IMR-90 (cell line): ENCODE data around the gene LIPI. TPM values are rescaled to one million over a fixed set of nuclear protein-coding genes. Genes with fewer than 3 reads are reported as not detected.

Experiments used
- ATAC-seq: fragments of 200-7000 bp; cut with Tn5 transposase; 2 replicates; pipeline ENCODE4 v1.9.1; 2020; ENCODE audit warnings: low read depth, mild to moderate bottlenecking, moderate library complexity
- BruUV-seq: library from RNA; stranded (reverse); fragments of 400-500 nt; replicated peaks from 2 replicates; lab custom pipeline; 2021; lab: Mats Ljungman, UMichigan
- CTCF ChIA-PET: fragments of 300-600 bp; formaldehyde crosslinking; extraction: SDS; loops from one replicate; lab custom pipeline; 2021; ENCODE audit warnings: antibody characterized with exemption; lab: Yijun Ruan, JAX
- POLR2A ChIA-PET: fragments of 300-600 bp; sonication (Branson Sonifier 250); formaldehyde crosslinking; loops from one replicate; lab custom pipeline; 2022; ENCODE audit warnings: antibody characterized with exemption; ENCODE audit not compliant: unreplicated experiment; lab: Charles Lee
- DNase-seq: peaks from one replicate; pipeline ENCODE4 v3.0.0; 2013
- H2AFZ ChIP-seq: replicated peaks from 2 replicates; pipeline ENCODE3; 2013; ENCODE audit warnings: low read length, mild to moderate bottlenecking; ENCODE audit not compliant: poor library complexity
- H2AK5ac ChIP-seq: 2 replicates; pipeline ENCODE4 v1.6.1; 2013; ENCODE audit warnings: low read depth, low read length, inconsistent platforms
- H2AK9ac ChIP-seq: replicated peaks from 2 replicates; pipeline ENCODE3; 2013; ENCODE audit warnings: mild to moderate bottlenecking, low read depth, low read length, moderate library complexity; ENCODE audit not compliant: poor library complexity
- H2BK120ac ChIP-seq: 2 replicates; pipeline ENCODE4 v1.6.1; 2013; ENCODE audit warnings: low read depth, low read length, inconsistent platforms
- H2BK15ac ChIP-seq: 3 replicates; pipeline ENCODE4 v1.6.1; 2013; ENCODE audit warnings: low read depth, low read length, inconsistent platforms
- H2BK20ac ChIP-seq: 2 replicates; pipeline ENCODE4 v1.6.1; 2013; ENCODE audit warnings: low read depth, mild to moderate bottlenecking, inconsistent platforms, low read length, moderate library complexity
- H2BK5ac ChIP-seq: 2 replicates; pipeline ENCODE4 v1.6.1; 2013; ENCODE audit warnings: mild to moderate bottlenecking, low read depth, low read length, inconsistent platforms; ENCODE audit not compliant: poor library complexity, severe bottlenecking
- H3K14ac ChIP-seq: replicated peaks from 2 replicates; pipeline ENCODE4 v1.6.1; 2013; ENCODE audit warnings: low read depth, low read length, inconsistent platforms
- H3K18ac ChIP-seq: 2 replicates; pipeline ENCODE4 v1.6.1; 2013; ENCODE audit warnings: low read depth, low read length, control low read depth
- H3K23ac ChIP-seq: 2 replicates; pipeline ENCODE4 v1.6.1; 2013; ENCODE audit warnings: low read depth, low read length, inconsistent platforms
- H3K27ac ChIP-seq: 2 replicates; pipeline ENCODE4 v1.5.1; 2013; ENCODE audit warnings: mild to moderate bottlenecking, control low read depth, low read length; ENCODE audit not compliant: insufficient read depth
- H3K27me3 ChIP-seq: 2 replicates; pipeline ENCODE4 v1.6.1; 2013; ENCODE audit warnings: low read length; ENCODE audit not compliant: control insufficient read depth, insufficient read depth
- H3K36me3 ChIP-seq: 2 replicates; pipeline ENCODE4 v1.6.1; 2013; ENCODE audit warnings: low read length, mixed read lengths; ENCODE audit not compliant: control insufficient read depth, insufficient read depth
- H3K4ac ChIP-seq: 2 replicates; pipeline ENCODE4 v1.6.1; 2013; ENCODE audit warnings: low read depth, low read length, inconsistent platforms
- H3K4me1 ChIP-seq: 2 replicates; pipeline ENCODE4 v1.6.1; 2013; ENCODE audit warnings: low read length, mixed read lengths; ENCODE audit not compliant: control insufficient read depth, insufficient read depth
- H3K4me2 ChIP-seq: 2 replicates; pipeline ENCODE4 v1.6.1; 2013; ENCODE audit warnings: low read depth, mild to moderate bottlenecking, control low read depth, low read length, moderate library complexity
- H3K4me3 ChIP-seq: 2 replicates; pipeline ENCODE4 v1.5.1; 2013; ENCODE audit warnings: low read depth, mild to moderate bottlenecking, control low read depth, low read length, moderate library complexity; ENCODE audit not compliant: insufficient read depth
- H3K56ac ChIP-seq: 2 replicates; pipeline ENCODE4 v1.6.1; 2013; ENCODE audit warnings: low read length, inconsistent platforms; ENCODE audit not compliant: insufficient read depth; ENCODE audit errors: extremely low read depth
- H3K79me1 ChIP-seq, 2 experiments: 2 replicates each; pipeline ENCODE4 v1.6.1; 2013; ENCODE audit warnings: low read length in 2 of 2, inconsistent platforms in 1 of 2, low read depth in 1 of 2
- H3K9ac ChIP-seq: 2 replicates; pipeline ENCODE4 v1.6.1; 2013; ENCODE audit warnings: low read depth, low read length, control low read depth
- H3K9me1 ChIP-seq: 2 replicates; pipeline ENCODE4 v1.6.1; 2013; ENCODE audit warnings: low read length, inconsistent platforms; ENCODE audit not compliant: insufficient read depth
- H3K9me3 ChIP-seq: 2 replicates; pipeline ENCODE4 v1.6.1; 2013; ENCODE audit warnings: low read length; ENCODE audit not compliant: control insufficient read depth, insufficient read depth
- H4K20me1 ChIP-seq: 2 replicates; pipeline ENCODE4 v1.6.1; 2013; ENCODE audit warnings: low read length, inconsistent platforms; ENCODE audit not compliant: insufficient read depth
- H4K5ac ChIP-seq: 2 replicates; pipeline ENCODE4 v1.6.1; 2013; ENCODE audit warnings: mild to moderate bottlenecking, low read depth, low read length, control low read depth
- H4K8ac ChIP-seq, 2 experiments: 2 replicates each; pipeline ENCODE4 v1.6.1; 2013; ENCODE audit warnings: low read depth in 2 of 2, low read length in 2 of 2, control low read depth in 1 of 2, inconsistent platforms in 1 of 2
- H4K91ac ChIP-seq: 2 replicates; pipeline ENCODE4 v1.6.1; 2013; ENCODE audit warnings: low read depth, low read length, inconsistent platforms; ENCODE audit not compliant: insufficient read depth
- CHD1 ChIP-seq: IDR thresholded peaks from 2 replicates; pipeline ENCODE4 v1.6.1; 2012; ENCODE audit warnings: low read depth, low read length, improper control_type of control experiment
- WGBS, 2 experiments: methylation state at CpG; one replicate each; pipeline versions ENCODE4 v1.1.5 to v1.1.7; 2013; ENCODE audit warnings: missing lambda C conversion rate in 2 of 2; ENCODE audit not compliant: insufficient read length in 1 of 2; ENCODE audit errors: extremely low coverage in 2 of 2; 5-methylcytosine and 5-hydroxymethylcytosine counted together
- dilution Hi-C: fragments of 300-500 bp; cut with HindIII; formaldehyde crosslinking; loops from one replicate; pipeline ENCODE4 v1.14.3; 2018; ENCODE audit warnings: low sequenced_read_pairs; ENCODE audit not compliant: unreplicated experiment
- in situ Hi-C: fragments of 300-500 bp; cut with MboI; formaldehyde crosslinking; loops from 3 replicates; pipeline ENCODE4 v1.14.3; 2019; ENCODE audit warnings: low sequenced_read_pairs, inconsistent platforms, mixed read lengths
- intact Hi-C: fragments of 100-400 bp; cut with micrococcal nuclease; formaldehyde crosslinking; loops from 2 replicates; pipeline ENCODE4 v1.10.0; 2022
- polyA plus RNA-seq, 3 experiments: library from polyadenylated mRNA; depleted of rRNA; stranded (reverse); fragments of >200 nt; gene quantifications; 2 replicates each; pipeline ENCODE4 v1.2.3, GENCODE V29; 2012; ENCODE audit warnings: low replicate concordance in 1 of 3
- total RNA-seq: library from RNA; depleted of rRNA; stranded (reverse); fragments of >200 nt; gene quantifications from 2 replicates; pipeline ENCODE4 v1.2.3, GENCODE V29; 2012

LIPI gene
- total and polyA plus RNA-seq, 2 of the 4 experiments (the other 2 are of a cell fraction): not detected

GRCh38 chr21:14080040-14080763 lies 130.6 kb downstream of the LIPI start:
- Histone ChIP-seq H3K4ac (no peak overlapping the region), H4K8ac (no peak overlapping the region), H3K27me3 (no peaks in the 10 kb centered on the region), H3K23ac (no peak overlapping the region), H4K20me1 (no peaks in the 10 kb centered on the region), H2BK15ac (no peak overlapping the region), H4K5ac (no peak overlapping the region), H2AK9ac (no peak overlapping the region), H3K36me3 (no peaks in the 10 kb centered on the region), H2BK5ac (no peak overlapping the region), H3K9ac (no peak overlapping the region), H3K18ac (no peak overlapping the region), H3K4me1 (no peaks in the 10 kb centered on the region), H2AFZ (no peak overlapping the region), H3K79me1 (no peaks in the 10 kb centered on the region), H2AK5ac (no peak overlapping the region), H3K9me1 (no peaks in the 10 kb centered on the region), H2BK120ac (no peak overlapping the region), H3K4me3 (no peak overlapping the region), H3K4me2 (no peak overlapping the region), H3K14ac (no peak overlapping the region), H3K9me3 (peaks cover 9% of the 10 kb centered on the region; the same call in 1 of the 2 replicates), H2BK20ac (no peak overlapping the region), H3K56ac (no peak overlapping the region), H3K27ac (no peak overlapping the region), H4K91ac (no peak overlapping the region)
- intact Hi-C loops (no loop called here), dilution Hi-C loops (no loop called here), in situ Hi-C loops (no loop called here)
- POLR2A ChIA-PET: no interaction called here
- WGBS, 2 experiments: 83% methylated on average over 11 of the region's 26 CpGs; no CpG with 5 or more reads in 1 of the 2 experiments
- no peak for TF ChIP-seq CHD1
- CTCF ChIA-PET: no interaction called here
- DNase-seq (no peak), ATAC-seq (no peak)
- no TSS peak for BruUV-seq
